Astrocyte (in vitro differentiated cells and primary cell): Measurements from ENCODE around the gene EPB41L3.

Experiments
- CTCF ChIP-seq: IDR thresholded peaks from 2 replicates; pipeline ENCODE4 v1.5.1; 2011; ENCODE audit warnings: low read depth, mild to moderate bottlenecking, inconsistent platforms, low read length, moderate library complexity; ENCODE audit not compliant: insufficient read depth
- EZH2 ChIP-seq: IDR thresholded peaks from 2 replicates; pipeline ENCODE4 v1.6.1; 2012; ENCODE audit warnings: mild to moderate bottlenecking, low read length, inconsistent platforms; ENCODE audit not compliant: insufficient read depth

GRCh38 chr18:5388896-5389295 is 154.9 kb downstream of the EPB41L3 start:
- TF ChIP-seq CTCF (no peak), EZH2 (no peak)
